ENCODE measurements around the gene CCDC70.

- TF ChIP-seq POLR2A (IDR thresholded peaks at IDR 0.05; ENCODE audit: extremely low read depth, insufficient read length) (no peak), CTCF (IDR thresholded peaks at IDR 0.05; ENCODE audit: low read depth, low read length) (no peak), MAX (IDR thresholded peaks at IDR 0.05; ENCODE audit: low read depth, low read length) (no peak)
Observed at GRCh38 chr13:51894239-51894638, 32.5 kb downstream of the CCDC70 start.

Measured in NB4 (cell line).